ENCODE results near the gene FCAR. TPM values are rescaled to one million over a fixed set of nuclear protein-coding genes. Genes with fewer than 3 reads are reported as not detected.

The FCAR gene
- total and polyA plus RNA-seq, 2 of the 4 experiments (the other 2 are of a cell fraction) = not detected

GRCh38 chr19:54896036-54896435, 22.0 kb downstream of the FCAR start:
- H3K36me3 ChIP-seq (ENCODE audit: control insufficient read depth, insufficient read depth, low read length) = no peaks in the 10 kb centered on the region
- H2BK5ac ChIP-seq (ENCODE audit: low read depth, low read length, poor library complexity, severe bottlenecking) = no peak overlapping the region
- H3K27me3 ChIP-seq (ENCODE audit: control insufficient read depth, insufficient read depth, low read length) = no peaks in the 10 kb centered on the region
- no peak overlapping the region for H4K91ac ChIP-seq (ENCODE audit: insufficient read depth, low read depth, low read length)
- no peak overlapping the region for H3K4me3 ChIP-seq (ENCODE audit: insufficient read depth, low read depth, low read length)
- H3K4ac ChIP-seq (ENCODE audit: low read depth, low read length) = no peak overlapping the region
- H3K27ac ChIP-seq (ENCODE audit: insufficient read depth, low read length) = no peak overlapping the region
- no peaks in the 10 kb centered on the region for H4K20me1 ChIP-seq (ENCODE audit: insufficient read depth, low read length)
- peaks cover 10% of the 10 kb centered on the region for H3K9me3 ChIP-seq (ENCODE audit: control insufficient read depth, insufficient read depth, low read length)
- ATAC-seq (ENCODE audit: low read depth) (no peak), DNase-seq (no peak)
- H2AFZ ChIP-seq (replicated peaks; ENCODE audit: low read length, poor library complexity) = no peak overlapping the region
- H3K9me1 ChIP-seq (ENCODE audit: insufficient read depth, low read length) = no peaks in the 10 kb centered on the region
- no peak for TF ChIP-seq MXI1 (IDR thresholded peaks at IDR 0.05; ENCODE audit: borderline replicate concordance, low read depth, low read length)
- TF ChIP-seq MAFK (IDR thresholded peaks at IDR 0.05; ENCODE audit: low read depth, low read length) = no peak
- TF ChIP-seq, protein P1, sequence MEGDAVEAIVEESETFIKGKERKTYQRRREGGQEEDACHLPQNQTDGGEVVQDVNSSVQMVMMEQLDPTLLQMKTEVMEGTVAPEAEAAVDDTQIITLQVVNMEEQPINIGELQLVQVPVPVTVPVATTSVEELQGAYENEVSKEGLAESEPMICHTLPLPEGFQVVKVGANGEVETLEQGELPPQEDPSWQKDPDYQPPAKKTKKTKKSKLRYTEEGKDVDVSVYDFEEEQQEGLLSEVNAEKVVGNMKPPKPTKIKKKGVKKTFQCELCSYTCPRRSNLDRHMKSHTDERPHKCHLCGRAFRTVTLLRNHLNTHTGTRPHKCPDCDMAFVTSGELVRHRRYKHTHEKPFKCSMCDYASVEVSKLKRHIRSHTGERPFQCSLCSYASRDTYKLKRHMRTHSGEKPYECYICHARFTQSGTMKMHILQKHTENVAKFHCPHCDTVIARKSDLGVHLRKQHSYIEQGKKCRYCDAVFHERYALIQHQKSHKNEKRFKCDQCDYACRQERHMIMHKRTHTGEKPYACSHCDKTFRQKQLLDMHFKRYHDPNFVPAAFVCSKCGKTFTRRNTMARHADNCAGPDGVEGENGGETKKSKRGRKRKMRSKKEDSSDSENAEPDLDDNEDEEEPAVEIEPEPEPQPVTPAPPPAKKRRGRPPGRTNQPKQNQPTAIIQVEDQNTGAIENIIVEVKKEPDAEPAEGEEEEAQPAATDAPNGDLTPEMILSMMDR (conservative IDR thresholded peaks at IDR 0.05; ENCODE audit: low read depth, low read length) = no peak
- TF ChIP-seq, protein P2, sequence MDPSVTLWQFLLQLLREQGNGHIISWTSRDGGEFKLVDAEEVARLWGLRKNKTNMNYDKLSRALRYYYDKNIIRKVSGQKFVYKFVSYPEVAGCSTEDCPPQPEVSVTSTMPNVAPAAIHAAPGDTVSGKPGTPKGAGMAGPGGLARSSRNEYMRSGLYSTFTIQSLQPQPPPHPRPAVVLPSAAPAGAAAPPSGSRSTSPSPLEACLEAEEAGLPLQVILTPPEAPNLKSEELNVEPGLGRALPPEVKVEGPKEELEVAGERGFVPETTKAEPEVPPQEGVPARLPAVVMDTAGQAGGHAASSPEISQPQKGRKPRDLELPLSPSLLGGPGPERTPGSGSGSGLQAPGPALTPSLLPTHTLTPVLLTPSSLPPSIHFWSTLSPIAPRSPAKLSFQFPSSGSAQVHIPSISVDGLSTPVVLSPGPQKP (IDR thresholded peaks at IDR 0.05; ENCODE audit: borderline replicate concordance, low read depth, low read length) = no peak
- no peak for TF ChIP-seq POLR2A (IDR thresholded peaks at IDR 0.05; ENCODE audit: low read depth, low read length)
- TF ChIP-seq SMC3 (IDR thresholded peaks at IDR 0.05; ENCODE audit: low read depth, low read length) = no peak
- no peak for TF ChIP-seq RFX5 (IDR thresholded peaks at IDR 0.05; ENCODE audit: low read depth, low read length)
- no peak for TF ChIP-seq RAD21 (IDR thresholded peaks at IDR 0.05; ENCODE audit: low read length)
- no peak for TF ChIP-seq FOS (IDR thresholded peaks at IDR 0.05; ENCODE audit: low read depth, low read length)
- no peak for TF ChIP-seq NFE2L2 (IDR thresholded peaks at IDR 0.05; ENCODE audit: low read depth, low read length)
- no peak for TF ChIP-seq USF2 (IDR thresholded peaks at IDR 0.05; ENCODE audit: low read depth, low read length)
- TF ChIP-seq MAZ (IDR thresholded peaks at IDR 0.05; ENCODE audit: borderline replicate concordance, low read depth, low read length) = no peak
- TF ChIP-seq CHD1 (IDR thresholded peaks at IDR 0.05; ENCODE audit: low read depth, low read length) = no peak
- TF ChIP-seq RCOR1 (IDR thresholded peaks at IDR 0.05; ENCODE audit: insufficient replicate concordance, low read length) = no peak
- TF ChIP-seq BHLHE40 (IDR thresholded peaks at IDR 0.05; ENCODE audit: low read depth, low read length) = no peak
- TF ChIP-seq CEBPB (IDR thresholded peaks at IDR 0.05; ENCODE audit: low read depth, low read length) = no peak
- CTCF ChIA-PET = no interaction called here
- H3K18ac ChIP-seq (ENCODE audit: low read depth, low read length) = no peak overlapping the region
- dilution Hi-C loops (cut with HindIII; ENCODE audit: low sequenced_read_pairs, unreplicated experiment) (no loop called here), intact Hi-C loops (cut with micrococcal nuclease) (no loop called here), in situ Hi-C loops (cut with MboI; ENCODE audit: low sequenced_read_pairs) (no loop called here)
- no peak overlapping the region for H2AK9ac ChIP-seq (replicated peaks; ENCODE audit: low read depth, low read length, poor library complexity)
- no peaks in the 10 kb centered on the region for H3K79me1 ChIP-seq (ENCODE audit: low read depth in 1 of 2, low read length in 2 of 2)
- no peak overlapping the region for H3K56ac ChIP-seq (ENCODE audit: extremely low read depth, insufficient read depth, low read length)
- BruUV-seq (replicated peaks) = no TSS peak
- no peak overlapping the region for H2BK15ac ChIP-seq (ENCODE audit: low read depth, low read length)
- no peaks in the 10 kb centered on the region for H3K4me1 ChIP-seq (ENCODE audit: control insufficient read depth, insufficient read depth, low read length)
- no peak overlapping the region for H2BK20ac ChIP-seq (ENCODE audit: low read depth, low read length)
- H4K5ac ChIP-seq (ENCODE audit: low read depth, low read length) = no peak overlapping the region
- H3K23ac ChIP-seq (ENCODE audit: low read depth, low read length) = no peak overlapping the region
- no peak overlapping the region for H2AK5ac ChIP-seq (ENCODE audit: low read depth, low read length)
- no peak overlapping the region for H3K14ac ChIP-seq (replicated peaks; ENCODE audit: low read depth, low read length)
- 60% methylated on average over 1 of the region's 2 CpGs; no CpG with 5 or more reads in 1 of the 2 experiments for WGBS, 2 experiments (ENCODE audit: extremely low coverage in 2 of 2, insufficient read length in 1 of 2)
- POLR2A ChIA-PET (ENCODE audit: unreplicated experiment) = no interaction called here
- H3K9ac ChIP-seq (ENCODE audit: low read depth, low read length) = no peak overlapping the region
- no peak overlapping the region for H2BK120ac ChIP-seq (ENCODE audit: low read depth, low read length)
- H3K4me2 ChIP-seq (ENCODE audit: low read depth, low read length) = no peak overlapping the region
- H4K8ac ChIP-seq (ENCODE audit: low read depth in 2 of 2, low read length in 2 of 2) = no peak overlapping the region
